Measurements from ENCODE around the gene MEPE. TPM values are rescaled to one million over a fixed set of nuclear protein-coding genes. Genes with fewer than 3 reads are reported as not detected.

MEPE gene
- total and polyA plus RNA-seq, 2 of the 8 experiments (the other 6 are each of a cell fraction or from before 2014, with no cell fraction given) = not detected

DNA sequence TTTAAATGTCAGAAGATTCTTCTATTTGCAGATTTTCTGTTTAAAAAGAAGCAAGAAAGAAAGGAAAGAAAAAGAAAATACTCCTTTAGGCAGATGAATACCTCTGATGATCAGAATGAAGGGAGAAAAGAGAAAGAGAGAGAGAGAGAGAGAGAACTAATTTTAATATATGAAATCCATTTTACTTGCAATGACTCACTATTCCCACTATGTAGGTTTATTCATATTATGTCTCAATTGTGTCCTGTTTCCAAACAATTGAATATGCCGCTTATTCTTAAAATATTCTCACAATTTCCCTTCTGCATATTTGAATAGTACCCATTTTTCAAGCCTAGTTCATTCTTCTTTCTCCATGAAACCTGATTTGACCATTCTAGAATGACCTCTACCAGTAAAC, 11.7 kb downstream of the MEPE start:
- H3K36me3 ChIP-seq (ENCODE audit: control insufficient read depth in 2 of 4, insufficient read depth in 4 of 4, low read length in 3 of 4) = no peaks in the 10 kb centered on the region
- no peak overlapping the region for H3K4me2 ChIP-seq (ENCODE audit: insufficient read depth in 1 of 2, low read depth in 2 of 2, low read length in 2 of 2)
- no peaks in the 10 kb centered on the region for H4K20me1 ChIP-seq (replicated peaks in 1 of 2; ENCODE audit: control insufficient read depth in 1 of 2, insufficient read depth in 2 of 2, low read length in 2 of 2)
- DNase-seq (ENCODE audit: low read depth in 1 of 2, low spot score in 2 of 2) = no peak
- 100% methylated on average over 1 of the region's 1 CpG; no CpG with 5 or more reads in 1 of the 2 experiments for WGBS, 2 experiments (ENCODE audit: extremely low coverage in 1 of 2, insufficient coverage in 1 of 2, insufficient read length in 1 of 2, insufficient replicate concordance in 2 of 2, low coverage in 1 of 2, low lambda C conversion rate in 2 of 2, missing lambda C conversion rate in 1 of 2)
- no peak for FAIRE-seq
- H3K27me3 ChIP-seq (replicated peaks in 1 of 4; ENCODE audit: control insufficient read depth in 3 of 4, extremely low read depth in 1 of 4, insufficient read depth in 3 of 4, low read length in 3 of 4) = no peaks in the 10 kb centered on the region
- no peak overlapping the region for H2BK5ac ChIP-seq (ENCODE audit: low read depth, low read length)
- no peak overlapping the region for H2AFZ ChIP-seq (ENCODE audit: low read length)
- H4K8ac ChIP-seq (ENCODE audit: extremely low read depth, insufficient read depth, low read length) = no peak overlapping the region
- H3K4ac ChIP-seq (replicated peaks; ENCODE audit: insufficient read length, low read depth, low read length) = no peak overlapping the region
- H3K14ac ChIP-seq (ENCODE audit: insufficient read length) = no peak overlapping the region
- no peaks in the 10 kb centered on the region for H3K9me3 ChIP-seq (ENCODE audit: insufficient read depth in 2 of 2, low read depth in 1 of 2, low read length in 1 of 2)
- POLR2A ChIA-PET (ENCODE audit: partially characterized antibody) = no interaction called here
- H4K91ac ChIP-seq (replicated peaks; ENCODE audit: insufficient read length, low read length) = no peak overlapping the region
- no peak overlapping the region for H3K56ac ChIP-seq (replicated peaks; ENCODE audit: insufficient read length, low read depth, low read length)
- H3K9ac ChIP-seq (replicated peaks in 1 of 4; ENCODE audit: extremely low read depth in 1 of 4, low read depth in 3 of 4, low read length in 3 of 4) = no peak overlapping the region
- no peaks in the 10 kb centered on the region for H3K23me2 ChIP-seq (ENCODE audit: low read depth, low read length)
- H2BK15ac ChIP-seq (ENCODE audit: low read length) = no peak overlapping the region
- H3K4me3 ChIP-seq (ENCODE audit: extremely low read depth in 1 of 4, insufficient read depth in 2 of 4, low read depth in 3 of 4, low read length in 4 of 4) = no peak overlapping the region
- no peak overlapping the region for H4K5ac ChIP-seq (ENCODE audit: insufficient read length, low read depth, low read length)
- no peak overlapping the region for H3K23ac ChIP-seq (ENCODE audit: insufficient read length)
- H3K4me1 ChIP-seq (replicated peaks in 1 of 4; ENCODE audit: control insufficient read depth in 3 of 4, insufficient read depth in 4 of 4, low read length in 3 of 4) = peaks cover 0 to 7% (median 2%) of the 10 kb centered on the region in 4 experiments; a peak in 4 of 7 replicates
- CTCF ChIA-PET (ENCODE audit: partially characterized antibody) = interaction anchor here (0.8 to 2.5 kb wide), 6 partner anchors 165 to 491 kb away, joined by 3 to 11 read pairs (median 4); no protein-coding TSS in a partner anchor
- H2BK20ac ChIP-seq (ENCODE audit: low read length) = no peak overlapping the region
- no peaks in the 10 kb centered on the region for H3K79me1 ChIP-seq (ENCODE audit: low read depth, low read length)
- H2AK5ac ChIP-seq (ENCODE audit: low read depth, low read length) = no peak overlapping the region
- no peak overlapping the region for H3K18ac ChIP-seq (ENCODE audit: extremely low read depth, low read length)
- no peak for TF ChIP-seq KDM4A (IDR thresholded peaks at IDR 0.05; ENCODE audit: low read depth, low read length, severe bottlenecking)
- TF ChIP-seq CBX8 (IDR thresholded peaks at IDR 0.05; ENCODE audit: borderline replicate concordance, low read depth, low read length) = no peak
- TF ChIP-seq JUN (IDR thresholded peaks at IDR 0.05; ENCODE audit: low read depth, low read length) = no peak
- no peak for TF ChIP-seq POLR2AphosphoS5 (IDR thresholded peaks at IDR 0.05; ENCODE audit: low read depth, low read length)
- no peak for TF ChIP-seq SIN3A (conservative IDR thresholded peaks at IDR 0.05 in 1 of 2, IDR thresholded peaks at IDR 0.05 in 1 of 2; ENCODE audit: low read depth in 1 of 2, low read length in 2 of 2)
- TF ChIP-seq TAF1 (IDR thresholded peaks at IDR 0.05; ENCODE audit: low read depth, low read length) = no peak
- H2BK12ac ChIP-seq (ENCODE audit: low read depth, low read length) = no peak overlapping the region
- H3K27ac ChIP-seq (ENCODE audit: low read depth, low read length) = no peak overlapping the region
- no peak overlapping the region for H2BK120ac ChIP-seq (replicated peaks; ENCODE audit: low read depth, low read length)
- no peaks in the 10 kb centered on the region for H3K79me2 ChIP-seq (ENCODE audit: control insufficient read depth in 1 of 2, insufficient read depth in 2 of 2, low read length in 2 of 2)
